ENCODE results near the gene MAGEA11.
"Not testable (repeated sequence)": the region's sequence is repeated elsewhere in the genome, so short reads cannot be mapped to it uniquely, and the experiment has no call there.

The MAGEA11 gene

DNA sequence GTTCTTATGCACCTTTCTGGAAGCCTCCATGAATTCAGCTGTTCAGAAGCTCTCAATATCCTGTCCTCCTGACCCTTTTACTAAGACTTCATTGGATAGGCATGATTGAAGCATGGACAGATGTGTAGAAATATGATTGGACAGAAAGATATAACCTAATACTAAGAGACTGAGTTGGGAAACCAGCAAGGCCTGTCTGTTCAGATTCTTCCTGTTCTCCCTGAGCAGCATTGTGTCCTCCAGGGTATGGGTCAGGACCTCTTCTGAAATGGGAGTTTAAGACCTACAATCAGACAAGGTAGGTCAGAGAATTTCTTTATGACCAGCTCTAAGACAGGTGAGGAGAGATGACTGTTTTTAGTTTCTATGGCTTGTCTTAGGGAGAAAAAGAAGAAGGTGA is 23.9 kb upstream of the MAGEA11 start:
- Histone ChIP-seq H3K4me2 (ENCODE audit: insufficient read depth, low read length, poor library complexity, severe bottlenecking) (no peak overlapping the region), H2AFZ (ENCODE audit: low read length) (no peak overlapping the region), H3K9me3 (replicated peaks in 1 of 2; ENCODE audit: control insufficient read depth in 2 of 2, insufficient read depth in 1 of 2, low read depth in 1 of 2, low read length in 2 of 2) (no peaks in the 10 kb centered on the region), H3K27ac (replicated peaks; ENCODE audit: low read length) (no peak overlapping the region), H2AK5ac (ENCODE audit: low read depth, low read length) (no peak overlapping the region), H4K91ac (ENCODE audit: low read depth, low read length, poor library complexity) (no peak overlapping the region), H2BK15ac (ENCODE audit: low read length) (no peak overlapping the region), H3K18ac (ENCODE audit: low read length) (no peak overlapping the region), H3K23ac (ENCODE audit: low read depth, low read length, poor library complexity) (no peak overlapping the region), H3K36me3 (replicated peaks in 1 of 2; ENCODE audit: control insufficient read depth in 2 of 2, insufficient read depth in 2 of 2, low read length in 2 of 2) (no peaks in the 10 kb centered on the region), H3K4me1 (ENCODE audit: control insufficient read depth in 2 of 2, insufficient read depth in 1 of 2, low read depth in 1 of 2, low read length in 2 of 2) (peaks cover 0 to 1% of the 10 kb centered on the region in 2 donors), H4K8ac (ENCODE audit: low read depth, low read length) (no peak overlapping the region), H3K79me1 (ENCODE audit: low read depth, low read length) (no peaks in the 10 kb centered on the region), H2BK120ac (ENCODE audit: low read depth, low read length) (no peak overlapping the region), H2BK12ac (ENCODE audit: low read length) (no peak overlapping the region), H3K4ac (ENCODE audit: low read length) (no peak overlapping the region), H2BK5ac (ENCODE audit: low read length) (no peak overlapping the region), H3K4me3 (ENCODE audit: low read length in 2 of 2) (no peak overlapping the region), H3K27me3 (ENCODE audit: control insufficient read depth in 3 of 3, insufficient read depth in 3 of 3, low read depth in 1 of 3, low read length in 3 of 3) (no peaks in the 10 kb centered on the region), H3K14ac (ENCODE audit: low read length) (no peak overlapping the region), H3K9ac (ENCODE audit: low read depth, low read length, poor library complexity) (no peak overlapping the region)
- DNase-seq (ENCODE audit: low spot score), result no peak

DNA sequence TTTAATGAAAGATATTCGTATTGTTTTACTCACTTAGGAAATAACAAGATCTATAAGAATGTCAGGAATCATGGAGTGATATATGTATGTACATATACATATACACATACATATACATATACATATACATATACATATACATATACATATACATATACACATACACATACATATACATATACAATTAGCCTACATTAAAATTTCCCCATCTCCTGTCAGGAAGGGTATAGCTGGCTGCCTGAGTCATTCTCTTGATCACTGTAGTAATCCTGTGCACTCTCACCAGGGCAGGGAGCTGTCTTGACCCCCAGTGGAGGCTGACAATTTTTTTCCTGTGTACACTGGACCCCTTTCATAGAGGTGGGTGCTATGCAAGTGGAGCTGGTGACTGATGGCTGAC is 23.3 kb upstream of the MAGEA11 start:
- Histone ChIP-seq H2BK120ac (ENCODE audit: low read depth, low read length) (no peak overlapping the region), H2BK12ac (ENCODE audit: low read length) (no peak overlapping the region), H3K9ac (ENCODE audit: low read depth, low read length, poor library complexity) (no peak overlapping the region), H4K8ac (ENCODE audit: low read depth, low read length) (no peak overlapping the region), H3K4me1 (ENCODE audit: control insufficient read depth in 2 of 2, insufficient read depth in 1 of 2, low read depth in 1 of 2, low read length in 2 of 2) (peaks cover 0 to 1% of the 10 kb centered on the region in 2 donors), H2BK5ac (ENCODE audit: low read length) (no peak overlapping the region), H3K36me3 (replicated peaks in 1 of 2; ENCODE audit: control insufficient read depth in 2 of 2, insufficient read depth in 2 of 2, low read length in 2 of 2) (no peaks in the 10 kb centered on the region), H3K27ac (replicated peaks; ENCODE audit: low read length) (no peak overlapping the region), H3K23ac (ENCODE audit: low read depth, low read length, poor library complexity) (no peak overlapping the region), H3K9me3 (replicated peaks in 1 of 2; ENCODE audit: control insufficient read depth in 2 of 2, insufficient read depth in 1 of 2, low read depth in 1 of 2, low read length in 2 of 2) (no peaks in the 10 kb centered on the region), H3K27me3 (ENCODE audit: control insufficient read depth in 3 of 3, insufficient read depth in 3 of 3, low read depth in 1 of 3, low read length in 3 of 3) (no peaks in the 10 kb centered on the region), H3K4me3 (ENCODE audit: low read length in 2 of 2) (no peak overlapping the region), H3K14ac (ENCODE audit: low read length) (no peak overlapping the region), H2AK5ac (ENCODE audit: low read depth, low read length) (no peak overlapping the region), H3K4ac (ENCODE audit: low read length) (no peak overlapping the region), H4K91ac (ENCODE audit: low read depth, low read length, poor library complexity) (no peak overlapping the region), H3K18ac (ENCODE audit: low read length) (no peak overlapping the region), H3K4me2 (ENCODE audit: insufficient read depth, low read length, poor library complexity, severe bottlenecking) (no peak overlapping the region), H2AFZ (ENCODE audit: low read length) (no peak overlapping the region), H2BK15ac (ENCODE audit: low read length) (no peak overlapping the region), H3K79me1 (ENCODE audit: low read depth, low read length) (no peaks in the 10 kb centered on the region)
- no peak for DNase-seq (ENCODE audit: low spot score)
- WGBS, 2 donors (ENCODE audit: extremely low coverage in 2 of 2, insufficient read length in 2 of 2, insufficient replicate concordance in 1 of 2), result no CpG with 5 or more reads among the region's 1 CpG

DNA sequence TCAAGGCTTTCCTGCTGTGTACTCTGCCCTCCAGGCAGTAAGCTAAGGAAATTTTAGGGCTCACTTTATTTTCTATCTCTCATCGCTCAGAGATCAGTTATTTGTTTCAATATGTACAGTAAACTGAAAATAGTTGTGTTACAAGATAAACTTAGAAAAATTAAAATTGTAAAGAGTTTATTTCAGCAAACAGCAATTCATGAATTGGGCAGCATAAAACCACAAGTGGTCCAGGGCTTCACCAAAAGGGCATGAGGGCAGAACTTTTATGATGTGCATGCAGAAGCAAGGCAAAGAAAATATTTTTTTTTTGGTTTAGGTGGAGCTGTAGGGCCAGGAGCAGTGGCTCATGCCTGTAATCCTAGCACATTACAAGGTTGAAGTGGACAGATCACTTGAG is 20.1 kb upstream of the MAGEA11 start:
- no peak overlapping the region for H3K9ac ChIP-seq (ENCODE audit: low read depth, low read length, poor library complexity)
- no peaks in the 10 kb centered on the region for H3K9me3 ChIP-seq (replicated peaks in 1 of 2; ENCODE audit: control insufficient read depth in 2 of 2, insufficient read depth in 1 of 2, low read depth in 1 of 2, low read length in 2 of 2)
- no peaks in the 10 kb centered on the region for H3K4me1 ChIP-seq (ENCODE audit: control insufficient read depth in 2 of 2, insufficient read depth in 1 of 2, low read depth in 1 of 2, low read length in 2 of 2)
- no peak overlapping the region for H3K18ac ChIP-seq (ENCODE audit: low read length)
- H3K4ac ChIP-seq (ENCODE audit: low read length), result no peak overlapping the region
- no peak overlapping the region for H4K91ac ChIP-seq (ENCODE audit: low read depth, low read length, poor library complexity)
- H3K23ac ChIP-seq (ENCODE audit: low read depth, low read length, poor library complexity), result no peak overlapping the region
- no peaks in the 10 kb centered on the region for H3K36me3 ChIP-seq (replicated peaks in 1 of 2; ENCODE audit: control insufficient read depth in 2 of 2, insufficient read depth in 2 of 2, low read length in 2 of 2)
- H4K8ac ChIP-seq (ENCODE audit: low read depth, low read length), result no peak overlapping the region
- no peak for DNase-seq (ENCODE audit: low spot score)
- no peaks in the 10 kb centered on the region for H3K27me3 ChIP-seq (ENCODE audit: control insufficient read depth in 3 of 3, insufficient read depth in 3 of 3, low read depth in 1 of 3, low read length in 3 of 3)
- no peak overlapping the region for H2AFZ ChIP-seq (ENCODE audit: low read length)
- no peak overlapping the region for H2AK5ac ChIP-seq (ENCODE audit: low read depth, low read length)
- no peak overlapping the region for H3K14ac ChIP-seq (ENCODE audit: low read length)
- no peak overlapping the region for H2BK12ac ChIP-seq (ENCODE audit: low read length)
- no peak overlapping the region for H3K4me3 ChIP-seq (ENCODE audit: low read length in 2 of 2)
- H2BK5ac ChIP-seq (ENCODE audit: low read length), result no peak overlapping the region
- H2BK15ac ChIP-seq (ENCODE audit: low read length), result no peak overlapping the region
- no peak overlapping the region for H2BK120ac ChIP-seq (ENCODE audit: low read depth, low read length)
- no peak overlapping the region for H3K27ac ChIP-seq (replicated peaks; ENCODE audit: low read length)
- no CpG with 5 or more reads among the region's 1 CpG for WGBS, 2 donors (ENCODE audit: extremely low coverage in 2 of 2, insufficient read length in 2 of 2, insufficient replicate concordance in 1 of 2)
- no peak overlapping the region for H3K4me2 ChIP-seq (ENCODE audit: insufficient read depth, low read length, poor library complexity, severe bottlenecking)
- H3K79me1 ChIP-seq (ENCODE audit: low read depth, low read length), result no peaks in the 10 kb centered on the region

DNA sequence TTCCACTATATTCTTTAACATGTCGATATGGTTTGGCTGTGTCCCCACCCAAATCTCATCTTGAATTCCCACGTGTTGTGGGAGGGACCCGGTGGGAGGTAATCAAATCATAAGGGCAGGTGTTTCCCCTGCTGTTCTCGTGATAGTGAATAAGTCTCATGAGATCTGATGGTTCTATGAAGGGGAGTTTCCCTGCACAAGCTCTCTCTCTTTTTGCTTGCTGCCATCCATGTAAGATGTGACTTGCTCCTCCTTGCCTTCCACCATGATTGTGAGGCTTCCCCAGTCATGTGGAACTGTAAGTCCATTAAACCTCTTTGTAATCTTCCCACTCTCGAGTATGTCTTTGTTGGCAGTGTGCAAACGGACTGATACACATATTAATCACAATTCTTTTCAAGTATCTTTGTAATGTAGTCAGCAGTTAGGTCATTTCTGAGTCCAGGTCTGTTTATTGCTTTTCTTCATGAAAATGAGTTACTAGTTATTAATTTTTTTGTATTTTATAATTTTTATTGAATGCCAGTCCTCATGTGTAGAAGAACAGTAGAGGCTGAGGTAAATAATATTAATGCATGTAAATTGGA is 19.1 kb upstream of the MAGEA11 start:
- H3K4me3 ChIP-seq (ENCODE audit: low read length in 2 of 2); H4K91ac ChIP-seq (ENCODE audit: low read depth, low read length, poor library complexity); DNase-seq (ENCODE audit: low spot score); H3K9ac ChIP-seq (ENCODE audit: low read depth, low read length, poor library complexity); H3K27me3 ChIP-seq (ENCODE audit: control insufficient read depth in 3 of 3, insufficient read depth in 3 of 3, low read depth in 1 of 3, low read length in 3 of 3); H3K4me2 ChIP-seq (ENCODE audit: insufficient read depth, low read length, poor library complexity, severe bottlenecking); H2BK12ac ChIP-seq (ENCODE audit: low read length); H2AFZ ChIP-seq (ENCODE audit: low read length); H3K4ac ChIP-seq (ENCODE audit: low read length); H3K14ac ChIP-seq (ENCODE audit: low read length); H3K9me3 ChIP-seq (replicated peaks in 1 of 2; ENCODE audit: control insufficient read depth in 2 of 2, insufficient read depth in 1 of 2, low read depth in 1 of 2, low read length in 2 of 2); H3K36me3 ChIP-seq (replicated peaks in 1 of 2; ENCODE audit: control insufficient read depth in 2 of 2, insufficient read depth in 2 of 2, low read length in 2 of 2); H3K23ac ChIP-seq (ENCODE audit: low read depth, low read length, poor library complexity); H2BK5ac ChIP-seq (ENCODE audit: low read length); H2AK5ac ChIP-seq (ENCODE audit: low read depth, low read length); H4K8ac ChIP-seq (ENCODE audit: low read depth, low read length); H3K79me1 ChIP-seq (ENCODE audit: low read depth, low read length); H3K27ac ChIP-seq (replicated peaks; ENCODE audit: low read length); H2BK15ac ChIP-seq (ENCODE audit: low read length); H3K4me1 ChIP-seq (ENCODE audit: control insufficient read depth in 2 of 2, insufficient read depth in 1 of 2, low read depth in 1 of 2, low read length in 2 of 2); H2BK120ac ChIP-seq (ENCODE audit: low read depth, low read length); H3K18ac ChIP-seq (ENCODE audit: low read length): not testable (repeated sequence)
- WGBS, 2 donors (ENCODE audit: extremely low coverage in 2 of 2, insufficient read length in 2 of 2, insufficient replicate concordance in 1 of 2), result no CpG with 5 or more reads among the region's 6 CpGs

Data from neuronal stem cell (in vitro differentiated cells).